CD4-positive, alpha-beta T cell treated with Interleukin-15 for 4 hours (primary cell): ENCODE data around the gene SAC3D1.

Source experiments
- DNase-seq: peaks from one replicate; pipeline ENCODE4 v3.0.0-alpha.2; 2020; ENCODE audit warnings: low spot score

The SAC3D1 gene

GRCh38 chr11:65060913-65061408 is 20.0 kb downstream of the SAC3D1 start:
- DNase-seq, result no peak

GRCh38 chr11:65063532-65063931 is 22.5 kb downstream of the SAC3D1 start:
- DNase-seq, result no peak

DNA sequence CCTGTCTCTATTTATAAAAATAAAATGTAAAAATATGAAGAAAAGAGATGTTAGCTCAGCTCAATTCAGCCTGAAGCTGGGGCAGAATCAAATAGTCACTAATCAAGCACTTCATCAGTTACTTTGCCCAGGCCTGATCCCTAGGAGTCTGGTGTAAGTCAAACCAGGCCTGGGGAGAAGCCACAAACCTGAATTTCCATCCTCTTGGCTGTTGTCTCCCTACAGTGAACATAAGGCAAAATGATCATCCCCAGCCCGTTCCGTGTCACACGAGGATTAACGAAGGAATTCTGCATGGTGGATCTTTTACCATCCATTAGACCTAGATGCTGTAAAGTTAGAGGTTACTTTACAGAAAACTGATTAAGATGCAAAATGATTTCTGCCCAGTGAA is 23.8 kb downstream of the SAC3D1 start:
- no peak for DNase-seq

GRCh38 chr11:65065851-65066250 is 24.8 kb downstream of the SAC3D1 start:
- no peak for DNase-seq

DNA sequence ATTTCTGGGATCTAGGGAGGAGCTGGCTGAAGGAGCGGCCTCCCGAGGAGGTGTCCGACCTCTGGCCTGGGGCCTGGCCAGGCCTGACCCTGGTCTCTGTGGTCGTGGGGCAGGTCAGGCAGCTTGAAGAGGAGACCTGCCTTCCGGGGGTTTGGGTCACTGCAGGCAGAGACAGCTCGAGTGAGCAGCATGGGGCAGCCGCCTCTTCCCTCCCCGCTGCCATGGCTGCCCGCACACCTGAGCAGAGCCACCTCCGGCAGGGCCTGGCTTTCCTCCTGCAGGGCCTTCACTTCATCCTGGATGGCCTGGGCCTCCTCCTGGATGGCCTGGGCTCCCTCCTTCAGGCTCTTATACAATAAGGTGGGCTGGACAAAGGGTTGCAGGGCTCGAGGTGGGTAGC is 25.3 kb downstream of the SAC3D1 start:
- DNase-seq, result no peak

DNA sequence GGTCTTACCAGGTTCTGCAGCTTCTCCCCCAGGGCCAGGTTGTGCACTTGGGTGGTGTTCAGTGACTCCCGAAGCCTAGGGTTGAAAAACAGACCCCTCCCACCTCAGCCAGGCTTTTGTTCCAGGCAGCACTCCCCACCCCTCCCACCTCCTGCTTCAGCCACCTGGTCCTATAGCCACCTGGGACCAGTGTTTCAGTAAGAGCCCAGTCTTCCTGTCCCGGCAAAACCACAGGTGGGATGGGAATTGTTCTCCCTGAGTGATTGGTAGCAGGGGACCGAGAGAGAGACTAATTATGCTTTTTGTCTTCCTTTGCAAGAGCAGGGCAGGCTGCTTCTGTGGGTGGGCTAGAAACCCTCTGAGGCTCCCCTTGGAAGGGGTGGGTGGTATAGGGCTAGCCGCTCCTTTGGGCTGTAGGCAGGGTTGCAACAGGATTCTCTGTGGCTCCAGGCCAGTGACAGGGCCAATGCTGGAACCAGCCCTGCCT is 25.8 kb downstream of the SAC3D1 start:
- DNase-seq, result no peak

DNA sequence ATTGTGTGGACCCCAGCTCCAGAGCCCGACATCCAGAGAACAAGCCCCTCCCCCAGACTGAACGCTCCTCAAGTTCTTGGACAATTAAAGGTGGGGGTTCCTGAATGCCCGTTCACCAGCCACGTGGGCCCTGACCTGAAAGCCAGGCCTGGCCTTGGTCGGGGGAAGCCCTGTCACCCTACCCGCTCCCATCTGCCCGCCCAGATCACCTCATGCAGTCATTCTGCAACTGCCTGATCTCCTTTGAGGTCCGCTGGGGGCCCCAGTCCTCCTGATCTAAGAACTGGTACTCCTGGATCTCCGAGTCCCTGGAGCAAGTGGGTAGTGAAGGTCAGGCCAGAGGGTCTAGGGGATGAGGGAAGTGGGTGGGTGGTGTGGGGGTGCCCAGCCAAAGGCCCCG is 26.4 kb downstream of the SAC3D1 start:
- DNase-seq, result no peak

DNA sequence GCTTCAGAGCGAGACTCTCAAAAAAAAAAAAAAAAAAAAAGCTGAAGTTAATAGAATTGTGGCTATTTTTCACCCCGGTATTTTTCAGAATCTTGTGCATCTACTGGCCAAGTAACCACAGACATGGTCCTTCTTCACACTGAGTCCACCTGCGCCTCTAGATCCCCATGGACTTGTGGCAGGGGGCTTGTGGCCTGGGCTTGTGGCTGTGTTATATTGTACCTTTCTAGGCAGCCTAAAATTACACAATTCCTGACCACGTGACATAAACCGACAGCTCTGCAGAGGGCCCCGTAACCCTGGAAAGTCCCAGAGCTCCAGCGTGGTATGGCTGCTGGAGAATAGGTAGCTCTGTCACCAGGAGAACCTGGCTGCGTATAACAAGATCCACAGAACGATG is 28.2 kb downstream of the SAC3D1 start:
- DNase-seq, result no peak

GRCh38 chr11:65071907-65072630 is 31.1 kb downstream of the SAC3D1 start:
- DNase-seq, result no peak

DNA sequence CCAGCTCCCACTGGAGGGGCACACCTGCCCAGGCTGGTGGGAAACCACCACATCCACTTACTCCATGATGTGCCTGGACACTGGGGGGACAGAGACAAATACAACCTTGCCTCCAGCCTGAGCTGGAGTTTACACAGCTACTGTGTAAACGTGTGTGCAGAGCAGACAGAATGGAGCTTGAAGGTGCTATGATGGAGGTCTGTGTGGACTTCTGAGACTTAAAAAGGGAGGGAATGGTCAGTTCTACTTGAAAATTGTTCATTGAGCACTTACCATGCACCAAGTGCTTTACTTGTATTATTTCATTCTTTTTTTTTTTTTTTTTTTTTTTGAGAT is 31.6 kb downstream of the SAC3D1 start:
- DNase-seq, result no peak

GRCh38 chr11:65077451-65077850 is 36.4 kb downstream of the SAC3D1 start:
- no peak for DNase-seq

DNA sequence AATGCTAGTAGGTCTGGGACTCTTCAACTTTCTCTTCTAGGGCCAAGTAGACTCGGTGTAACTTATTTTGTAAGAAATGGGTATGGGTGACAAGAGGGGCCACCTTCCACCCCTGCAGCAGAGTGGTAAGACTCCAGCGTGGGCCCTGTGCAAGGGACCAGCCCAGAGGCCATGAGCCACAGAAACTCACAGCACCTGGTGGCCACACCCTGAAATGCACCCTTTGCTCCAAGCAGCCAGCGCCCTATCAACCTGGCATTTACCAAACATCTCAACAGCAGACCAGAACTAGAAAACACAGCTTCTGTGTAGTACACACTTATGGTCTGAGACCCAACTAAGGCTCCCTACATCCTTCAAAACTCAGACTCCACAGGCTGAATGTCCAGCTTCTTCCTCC is 37.1 kb downstream of the SAC3D1 start:
- peak; percentile 79 for DNase-seq

GRCh38 chr11:65078786-65079342 is 37.9 kb downstream of the SAC3D1 start:
- no peak for DNase-seq

DNA sequence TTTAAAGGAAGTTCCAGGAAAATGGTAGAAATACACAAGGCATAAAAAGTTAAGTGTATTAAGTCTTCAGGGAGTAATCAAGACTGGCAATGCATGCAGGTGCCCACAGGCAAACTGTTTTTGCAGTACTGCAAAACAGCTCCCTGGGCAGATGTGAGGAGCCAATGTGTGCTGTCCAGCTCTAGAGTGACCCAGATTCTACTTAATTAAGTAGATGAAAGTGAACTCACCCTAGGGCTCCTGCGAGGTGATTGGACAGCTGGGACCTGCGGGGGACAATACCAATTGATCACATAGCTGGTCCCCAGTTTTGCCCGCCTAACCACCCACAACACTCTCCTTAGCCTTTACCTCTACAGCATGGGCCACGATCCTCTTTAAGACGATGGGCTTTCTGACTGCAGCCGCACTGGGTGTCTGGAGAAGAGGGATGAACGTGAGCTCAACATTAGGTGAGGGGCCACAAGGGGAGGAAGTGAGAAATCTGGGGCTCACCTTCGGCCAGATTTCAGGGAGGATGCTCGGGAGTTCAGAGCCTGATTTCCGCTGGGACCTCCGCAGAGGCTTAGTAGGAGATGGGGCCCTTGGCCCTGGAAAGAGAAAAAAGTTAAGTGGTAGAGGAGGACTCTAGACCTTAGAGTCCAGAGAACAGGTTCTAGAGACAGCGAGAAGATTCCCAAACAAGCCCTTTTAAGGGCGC is 42.3 kb downstream of the SAC3D1 start:
- DNase-seq, result no peak

- DNase-seq, result peak; percentile 96
Measured at GRCh38 chr11:65083834-65084597, 43.0 kb downstream of the SAC3D1 start, which contains the start of the genes CDCA5 and ZFPL1. TSS of gene CDCA5 (minus strand) at chr11:65084040. CDS start at chr11:65083978, 62 bp downstream. TSS of gene ZFPL1 (plus strand) at chr11:65084222. CDS start at chr11:65084699, 477 bp downstream.

GRCh38 chr11:65084598-65085375 is 43.8 kb downstream of the SAC3D1 start:
- DNase-seq, result no peak

- DNase-seq, result no peak
Measured at GRCh38 chr11:65085446-65085845, 44.4 kb downstream of the SAC3D1 start.

DNA sequence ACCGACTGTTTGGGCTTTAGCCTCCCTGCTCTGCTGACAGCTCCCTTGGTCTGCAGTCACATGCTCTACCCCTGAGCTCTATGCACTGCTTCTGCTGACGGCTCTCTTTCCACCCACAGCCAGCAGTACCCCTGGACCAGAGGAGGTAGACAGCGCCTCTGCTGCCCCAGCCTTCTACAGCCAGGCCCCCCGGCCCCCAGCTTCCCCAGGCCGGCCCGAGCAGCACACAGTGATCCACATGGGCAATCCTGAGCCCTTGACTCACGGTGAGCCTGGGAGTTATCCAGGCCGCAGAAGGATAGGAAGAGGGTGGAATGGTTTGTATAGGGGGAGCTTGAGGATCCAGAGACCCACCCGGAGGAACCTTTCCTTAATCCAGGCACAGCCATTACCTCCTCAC is 45.8 kb downstream of the SAC3D1 start:
- no peak for DNase-seq

GRCh38 chr11:65087216-65087615 is 46.2 kb downstream of the SAC3D1 start:
- no peak for DNase-seq

DNA sequence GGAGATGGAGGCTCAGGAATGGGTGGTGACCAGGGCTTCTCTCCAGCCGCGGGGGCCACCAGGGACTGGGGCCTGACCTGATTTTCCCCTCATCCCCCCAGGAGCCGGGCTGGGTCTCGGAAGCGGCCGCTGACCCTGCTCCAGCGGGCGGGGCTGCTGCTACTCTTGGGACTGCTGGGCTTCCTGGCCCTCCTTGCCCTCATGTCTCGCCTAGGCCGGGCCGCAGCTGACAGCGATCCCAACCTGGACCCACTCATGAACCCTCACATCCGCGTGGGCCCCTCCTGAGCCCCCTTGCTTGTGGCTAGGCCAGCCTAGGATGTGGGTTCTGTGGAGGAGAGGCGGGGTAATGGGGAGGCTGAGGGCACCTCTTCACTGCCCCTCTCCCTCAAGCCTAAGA is 46.8 kb downstream of the SAC3D1 start:
- DNase-seq, result no peak

DNA sequence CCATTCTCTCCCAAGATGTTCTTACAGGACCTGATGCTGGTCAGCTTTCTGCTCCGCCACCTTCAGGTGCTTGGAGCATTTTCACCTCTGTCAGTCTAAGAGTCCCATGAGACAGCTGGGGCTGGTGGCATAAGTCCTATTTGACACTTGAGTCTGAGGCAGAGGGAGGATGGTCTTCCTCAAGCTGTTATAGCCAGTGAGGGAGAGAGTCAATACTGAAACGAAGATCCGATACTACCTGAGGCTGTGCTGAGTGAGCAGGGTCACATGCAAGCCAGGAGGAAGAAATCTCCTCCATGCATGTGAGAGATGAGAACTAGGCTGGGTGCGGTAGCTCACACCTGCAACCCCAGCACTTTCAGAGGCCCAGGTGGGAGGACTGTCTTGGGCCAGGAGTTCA is 48.6 kb downstream of the SAC3D1 start:
- DNase-seq, result no peak

- DNase-seq, result no peak
Measured at GRCh38 chr11:65090628-65091027, 49.6 kb downstream of the SAC3D1 start.
